Uterus (tissue), 2 donors: ENCODE measurements around the gene CIROP.

Source experiments
- POLR2A ChIP-seq, 2 donors: fragments of 450-650 bp; IDR thresholded peaks; one replicate each; pipeline ENCODE4 v1.6.1; 2016; ENCODE audit warnings: antibody characterized with exemption in 2 of 2, mild to moderate bottlenecking in 1 of 2, moderate library complexity in 1 of 2
- TF ChIP-seq, protein P1 (sequence below), 4 experiments: fragments of 200-600 bp in 2 of 4; fragments of 450-650 bp in 2 of 4; sonication (generic) in 2 of 4; IDR thresholded peaks; one replicate each; pipeline ENCODE4 v1.5.1; 2016 to 2019; ENCODE audit warnings: antibody characterized with exemption in 4 of 4, mild to moderate bottlenecking in 2 of 4, moderate library complexity in 1 of 4

DNA sequence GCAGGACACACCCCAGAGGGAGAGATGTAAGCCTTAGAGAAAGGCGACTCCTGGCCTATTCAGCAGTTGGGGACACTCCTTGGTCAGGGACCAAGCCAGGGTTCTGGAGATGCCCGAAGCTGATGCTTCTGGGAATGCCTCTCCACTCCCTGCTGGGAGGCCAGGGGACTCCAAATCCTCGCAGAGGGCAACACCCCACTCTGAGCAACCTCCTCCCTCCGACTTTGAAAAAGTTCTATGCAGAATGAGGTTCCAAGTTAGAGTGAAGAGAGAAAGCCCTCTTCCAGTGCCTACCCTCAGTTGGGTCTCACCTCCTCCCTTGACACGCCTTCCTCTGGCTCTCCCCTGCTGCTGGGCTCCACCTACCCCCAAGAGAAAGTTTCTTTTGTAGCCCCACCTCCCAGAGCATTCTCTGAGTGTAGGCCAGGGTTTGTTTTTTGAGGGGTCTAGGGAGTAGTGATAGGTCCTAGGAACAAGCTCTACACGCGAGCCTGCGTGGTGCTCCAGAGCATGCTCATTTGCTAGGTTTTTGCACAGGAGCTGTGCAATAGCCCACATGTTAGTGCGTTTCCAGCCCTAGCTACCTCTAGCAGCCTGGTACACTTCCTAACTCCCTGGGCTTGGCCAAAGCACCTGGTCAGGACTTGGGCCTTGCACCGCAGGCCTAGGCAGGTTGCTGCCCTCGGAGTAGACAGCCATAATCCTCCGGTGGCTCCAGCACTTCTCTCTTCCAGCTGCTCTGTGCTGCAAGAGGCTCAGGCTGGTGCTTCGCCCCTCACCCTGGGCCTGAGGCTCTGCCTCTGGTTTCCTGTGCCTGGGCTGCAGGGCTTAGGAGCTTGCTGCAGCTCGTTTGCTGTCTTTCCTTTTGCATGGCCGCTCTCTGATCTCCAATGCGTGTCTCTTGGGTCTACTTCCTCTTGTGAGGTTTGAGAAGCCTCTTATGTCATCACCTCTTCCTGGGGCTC lies 14.9 kb upstream of the CIROP start:
- TF ChIP-seq, protein P1, sequence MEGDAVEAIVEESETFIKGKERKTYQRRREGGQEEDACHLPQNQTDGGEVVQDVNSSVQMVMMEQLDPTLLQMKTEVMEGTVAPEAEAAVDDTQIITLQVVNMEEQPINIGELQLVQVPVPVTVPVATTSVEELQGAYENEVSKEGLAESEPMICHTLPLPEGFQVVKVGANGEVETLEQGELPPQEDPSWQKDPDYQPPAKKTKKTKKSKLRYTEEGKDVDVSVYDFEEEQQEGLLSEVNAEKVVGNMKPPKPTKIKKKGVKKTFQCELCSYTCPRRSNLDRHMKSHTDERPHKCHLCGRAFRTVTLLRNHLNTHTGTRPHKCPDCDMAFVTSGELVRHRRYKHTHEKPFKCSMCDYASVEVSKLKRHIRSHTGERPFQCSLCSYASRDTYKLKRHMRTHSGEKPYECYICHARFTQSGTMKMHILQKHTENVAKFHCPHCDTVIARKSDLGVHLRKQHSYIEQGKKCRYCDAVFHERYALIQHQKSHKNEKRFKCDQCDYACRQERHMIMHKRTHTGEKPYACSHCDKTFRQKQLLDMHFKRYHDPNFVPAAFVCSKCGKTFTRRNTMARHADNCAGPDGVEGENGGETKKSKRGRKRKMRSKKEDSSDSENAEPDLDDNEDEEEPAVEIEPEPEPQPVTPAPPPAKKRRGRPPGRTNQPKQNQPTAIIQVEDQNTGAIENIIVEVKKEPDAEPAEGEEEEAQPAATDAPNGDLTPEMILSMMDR (IDR thresholded peaks at IDR 0.05) = no peak
- no peak for TF ChIP-seq POLR2A (IDR thresholded peaks at IDR 0.05)
